SK-N-SH (cell line): Measurements from ENCODE around the gene TBCE. TPM values are rescaled to one million over a fixed set of nuclear protein-coding genes. Genes with fewer than 3 reads are reported as not detected.
A peak's percentile ranks its signal among the peaks of the same experiment; 100 is the strongest.

Experiments used
- CTCF ChIA-PET: fragments of 300-600, 350-600 bp; formaldehyde crosslinking; extraction: SDS; loops from one replicate; lab custom pipeline; 2021; lab: Yijun Ruan, JAX
- POLR2A ChIA-PET: fragments of 350-600 bp; sonication (Branson Sonifier 250); formaldehyde crosslinking; extraction: SDS; loops from one replicate; lab custom pipeline; 2020; ENCODE audit warnings: antibody characterized with exemption, inconsistent platforms; lab: Yijun Ruan, JAX
- DNase-seq: peaks from one replicate; pipeline ENCODE4 v3.0.0; 2012
- H2AFZ ChIP-seq: fragments of 200-600 bp; sonication (generic); 2 replicates; pipeline ENCODE4 v1.8.1; 2016; ENCODE audit warnings: antibody characterized with exemption, mild to moderate bottlenecking, low read depth
- H3F3A ChIP-seq: fragments of 200-600 bp; sonication (generic); replicated peaks from 2 replicates; pipeline ENCODE3; 2016; ENCODE audit warnings: antibody characterized with exemption, mild to moderate bottlenecking; ENCODE audit not compliant: insufficient read depth
- H3K27ac ChIP-seq, 2 experiments: fragments of 200-500 bp in 1 of 2; fragments of 200-600 bp in 1 of 2; sonication (Bioruptor generic) in 1 of 2; sonication (generic), shearing (Covaris generic) in 1 of 2; 2 replicates each; pipeline versions ENCODE4 v1.5.1 to v1.6.1; 2014 to 2016; ENCODE audit warnings: low read depth in 2 of 2, inconsistent platforms in 1 of 2, low read length in 1 of 2, mild to moderate bottlenecking in 1 of 2, mixed read lengths in 1 of 2
- H3K27me3 ChIP-seq: fragments of 200-600 bp; sonication (generic), shearing (Covaris generic); 2 replicates; pipeline ENCODE4 v1.6.1; 2016; ENCODE audit warnings: mixed run types; ENCODE audit not compliant: insufficient read depth
- H3K36me3 ChIP-seq, 2 experiments: fragments of 200-500 bp in 1 of 2; fragments of 200-600 bp in 1 of 2; sonication (Bioruptor generic) in 1 of 2; sonication (generic) in 1 of 2; replicated peaks in 1 of 2; 2 replicates each; pipeline versions ENCODE3 to v1.5.1; 2014 to 2016; ENCODE audit warnings: low read length in 1 of 2, mild to moderate bottlenecking in 1 of 2; ENCODE audit not compliant: insufficient read depth in 2 of 2, control insufficient read depth in 1 of 2
- H3K4me1 ChIP-seq, 2 experiments: fragments of 200-500 bp in 1 of 2; fragments of 200-600 bp in 1 of 2; sonication (Bioruptor generic) in 1 of 2; sonication (generic), shearing (Covaris generic) in 1 of 2; 2 replicates each; pipeline versions ENCODE4 v1.5.1 to v1.6.1; 2014 to 2016; ENCODE audit warnings: low read depth in 1 of 2, low read length in 1 of 2, mixed run types in 1 of 2; ENCODE audit not compliant: insufficient read depth in 2 of 2, control insufficient read depth in 1 of 2
- H3K4me2 ChIP-seq: fragments of 200-600 bp; sonication (generic), shearing (Covaris generic); 2 replicates; pipeline ENCODE4 v1.6.1; 2017; ENCODE audit warnings: mixed run types
- H3K4me3 ChIP-seq, 2 experiments: fragments of 200-500 bp in 1 of 2; fragments of 200-600 bp in 1 of 2; sonication (Bioruptor generic) in 1 of 2; sonication (generic), shearing (Covaris generic) in 1 of 2; 2 replicates each; pipeline versions ENCODE4 v1.5.1 to v1.8.1; 2014 to 2016; ENCODE audit warnings: low read depth in 2 of 2, inconsistent platforms in 1 of 2, low read length in 1 of 2, mild to moderate bottlenecking in 1 of 2, mixed read lengths in 1 of 2, moderate library complexity in 1 of 2
- H3K79me2 ChIP-seq: fragments of 200-600 bp; sonication (generic); 2 replicates; pipeline ENCODE4 v1.8.1; 2017; ENCODE audit warnings: mild to moderate bottlenecking; ENCODE audit not compliant: insufficient read depth
- H3K9ac ChIP-seq: fragments of 200-600 bp; sonication (generic); 2 replicates; pipeline ENCODE4 v1.6.1; 2017; ENCODE audit warnings: mixed run types
- H3K9me2 ChIP-seq: fragments of 200-600 bp; sonication (generic); 2 replicates; pipeline ENCODE4 v1.6.1; 2017; ENCODE audit warnings: mixed run types
- H3K9me3 ChIP-seq: fragments of 200-600 bp; sonication (generic); 2 replicates; pipeline ENCODE4 v1.6.1; 2017; ENCODE audit warnings: mixed run types, mild to moderate bottlenecking, moderate library complexity
- H4K20me1 ChIP-seq: fragments of 200-600 bp; sonication (generic); 2 replicates; pipeline ENCODE4 v1.6.1; 2017; ENCODE audit warnings: mild to moderate bottlenecking, mixed run types; ENCODE audit not compliant: insufficient read depth
- CHD2 ChIP-seq: fragments of 150-350 bp; IDR thresholded peaks from 2 replicates; pipeline ENCODE4 v1.6.1; 2018; ENCODE audit warnings: low read length; ENCODE audit not compliant: partially characterized antibody
- MEF2A ChIP-seq: IDR thresholded peaks from 2 replicates; pipeline ENCODE4 v1.4.0; 2012; ENCODE audit warnings: low read depth, borderline replicate concordance
- MXI1 ChIP-seq: IDR thresholded peaks from 2 replicates; pipeline ENCODE4 v1.6.1; 2012; ENCODE audit warnings: mild to moderate bottlenecking, low read depth, low read length, improper control_type of control experiment
- NFIC ChIP-seq: IDR thresholded peaks from 2 replicates; pipeline ENCODE4 v1.4.0; 2012; ENCODE audit warnings: borderline replicate concordance
- WGBS: methylation state at CpG from one replicate; pipeline ENCODE4 v1.1.6; 2017; ENCODE audit warnings: low lambda C conversion rate; 5-methylcytosine and 5-hydroxymethylcytosine counted together
- polyA plus RNA-seq, 3 experiments: library from polyadenylated mRNA; depleted of rRNA; stranded (reverse); fragments of >200 nt; gene quantifications; 2 replicates each; pipeline ENCODE4 v1.2.3, GENCODE V29; 2012
- TF ChIP-seq, protein P1 (sequence below): fragments of 200-600 bp; sonication (generic); IDR thresholded peaks from 2 replicates; pipeline ENCODE4 v1.6.1; 2017; ENCODE audit warnings: antibody characterized with exemption, mild to moderate bottlenecking, moderate library complexity
- TF ChIP-seq, protein P2 (sequence below): IDR thresholded peaks from 2 replicates; pipeline ENCODE4 v1.6.1; 2012; ENCODE audit warnings: mild to moderate bottlenecking, low read depth, low read length, moderate library complexity
- TF ChIP-seq, protein P3 (sequence below): IDR thresholded peaks from 2 replicates; pipeline ENCODE4 v1.4.0; 2012; ENCODE audit warnings: low read depth, borderline replicate concordance

TBCE gene
- polyA plus RNA-seq, 1 of the 3 experiments (the other 2 are of a cell fraction): 18.3 TPM

DNA sequence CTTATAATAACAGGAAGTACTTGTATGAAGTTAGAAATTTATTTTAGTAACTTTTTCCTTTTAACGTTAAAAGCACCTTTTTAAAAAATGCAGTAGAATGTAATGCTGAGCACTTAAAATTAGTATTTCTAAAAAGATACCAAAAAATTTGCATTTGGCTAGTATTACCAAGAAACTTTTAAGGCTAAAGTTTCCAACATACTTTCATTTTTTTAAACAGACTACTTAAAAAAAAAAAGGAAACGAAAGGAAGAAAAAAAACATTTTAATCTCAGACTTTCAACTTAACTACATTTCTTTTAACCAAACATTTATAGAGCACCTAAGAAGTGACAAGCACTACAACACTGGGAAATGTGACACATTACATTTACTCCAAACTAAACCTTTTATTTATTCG is 42.1 kb upstream of the TBCE start:
- CTCF ChIA-PET: interaction anchor here (0.8 to 5.9 kb wide), 4 partner anchors 11 to 92 kb away, joined by 4 to 34 read pairs (median 4); no protein-coding TSS in a partner anchor

More for the DNA sequence above, 42.1 kb upstream of the TBCE start:
- Histone ChIP-seq H3K9ac (peak overlapping the region; percentile 91; the same call in 1 of the 2 replicates), H3K27me3 (no peaks in the 10 kb centered on the region), H3F3A (peaks cover 12% of the 10 kb centered on the region), H3K36me3 (peaks cover 9 to 18% of the 10 kb centered on the region in 2 experiments), H3K9me3 (no peaks in the 10 kb centered on the region), H3K27ac (no peak overlapping the region), H2AFZ (no peak overlapping the region), H3K79me2 (peaks cover 87% of the 10 kb centered on the region), H3K4me2 (peak overlapping the region; percentile 94), H3K4me3 (peak overlapping the region; percentile 21 to 81; a peak in 2 of 4 replicates), H3K9me2 (no peaks in the 10 kb centered on the region), H4K20me1 (peaks cover 67% of the 10 kb centered on the region), H3K4me1 (peaks cover 13 to 15% of the 10 kb centered on the region in 2 experiments; a peak in 3 of 4 replicates)
- WGBS: 59% methylated on average over 3 of the region's 3 CpGs
- POLR2A ChIA-PET: no interaction called here
- TF ChIP-seq, protein P1, sequence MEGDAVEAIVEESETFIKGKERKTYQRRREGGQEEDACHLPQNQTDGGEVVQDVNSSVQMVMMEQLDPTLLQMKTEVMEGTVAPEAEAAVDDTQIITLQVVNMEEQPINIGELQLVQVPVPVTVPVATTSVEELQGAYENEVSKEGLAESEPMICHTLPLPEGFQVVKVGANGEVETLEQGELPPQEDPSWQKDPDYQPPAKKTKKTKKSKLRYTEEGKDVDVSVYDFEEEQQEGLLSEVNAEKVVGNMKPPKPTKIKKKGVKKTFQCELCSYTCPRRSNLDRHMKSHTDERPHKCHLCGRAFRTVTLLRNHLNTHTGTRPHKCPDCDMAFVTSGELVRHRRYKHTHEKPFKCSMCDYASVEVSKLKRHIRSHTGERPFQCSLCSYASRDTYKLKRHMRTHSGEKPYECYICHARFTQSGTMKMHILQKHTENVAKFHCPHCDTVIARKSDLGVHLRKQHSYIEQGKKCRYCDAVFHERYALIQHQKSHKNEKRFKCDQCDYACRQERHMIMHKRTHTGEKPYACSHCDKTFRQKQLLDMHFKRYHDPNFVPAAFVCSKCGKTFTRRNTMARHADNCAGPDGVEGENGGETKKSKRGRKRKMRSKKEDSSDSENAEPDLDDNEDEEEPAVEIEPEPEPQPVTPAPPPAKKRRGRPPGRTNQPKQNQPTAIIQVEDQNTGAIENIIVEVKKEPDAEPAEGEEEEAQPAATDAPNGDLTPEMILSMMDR: no peak
- TF ChIP-seq, protein P2, sequence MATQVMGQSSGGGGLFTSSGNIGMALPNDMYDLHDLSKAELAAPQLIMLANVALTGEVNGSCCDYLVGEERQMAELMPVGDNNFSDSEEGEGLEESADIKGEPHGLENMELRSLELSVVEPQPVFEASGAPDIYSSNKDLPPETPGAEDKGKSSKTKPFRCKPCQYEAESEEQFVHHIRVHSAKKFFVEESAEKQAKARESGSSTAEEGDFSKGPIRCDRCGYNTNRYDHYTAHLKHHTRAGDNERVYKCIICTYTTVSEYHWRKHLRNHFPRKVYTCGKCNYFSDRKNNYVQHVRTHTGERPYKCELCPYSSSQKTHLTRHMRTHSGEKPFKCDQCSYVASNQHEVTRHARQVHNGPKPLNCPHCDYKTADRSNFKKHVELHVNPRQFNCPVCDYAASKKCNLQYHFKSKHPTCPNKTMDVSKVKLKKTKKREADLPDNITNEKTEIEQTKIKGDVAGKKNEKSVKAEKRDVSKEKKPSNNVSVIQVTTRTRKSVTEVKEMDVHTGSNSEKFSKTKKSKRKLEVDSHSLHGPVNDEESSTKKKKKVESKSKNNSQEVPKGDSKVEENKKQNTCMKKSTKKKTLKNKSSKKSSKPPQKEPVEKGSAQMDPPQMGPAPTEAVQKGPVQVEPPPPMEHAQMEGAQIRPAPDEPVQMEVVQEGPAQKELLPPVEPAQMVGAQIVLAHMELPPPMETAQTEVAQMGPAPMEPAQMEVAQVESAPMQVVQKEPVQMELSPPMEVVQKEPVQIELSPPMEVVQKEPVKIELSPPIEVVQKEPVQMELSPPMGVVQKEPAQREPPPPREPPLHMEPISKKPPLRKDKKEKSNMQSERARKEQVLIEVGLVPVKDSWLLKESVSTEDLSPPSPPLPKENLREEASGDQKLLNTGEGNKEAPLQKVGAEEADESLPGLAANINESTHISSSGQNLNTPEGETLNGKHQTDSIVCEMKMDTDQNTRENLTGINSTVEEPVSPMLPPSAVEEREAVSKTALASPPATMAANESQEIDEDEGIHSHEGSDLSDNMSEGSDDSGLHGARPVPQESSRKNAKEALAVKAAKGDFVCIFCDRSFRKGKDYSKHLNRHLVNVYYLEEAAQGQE: no peak
- TF ChIP-seq NFIC (no peak), MEF2A (no peak), CHD2 (no peak), MXI1 (no peak)
- TF ChIP-seq, protein P3, sequence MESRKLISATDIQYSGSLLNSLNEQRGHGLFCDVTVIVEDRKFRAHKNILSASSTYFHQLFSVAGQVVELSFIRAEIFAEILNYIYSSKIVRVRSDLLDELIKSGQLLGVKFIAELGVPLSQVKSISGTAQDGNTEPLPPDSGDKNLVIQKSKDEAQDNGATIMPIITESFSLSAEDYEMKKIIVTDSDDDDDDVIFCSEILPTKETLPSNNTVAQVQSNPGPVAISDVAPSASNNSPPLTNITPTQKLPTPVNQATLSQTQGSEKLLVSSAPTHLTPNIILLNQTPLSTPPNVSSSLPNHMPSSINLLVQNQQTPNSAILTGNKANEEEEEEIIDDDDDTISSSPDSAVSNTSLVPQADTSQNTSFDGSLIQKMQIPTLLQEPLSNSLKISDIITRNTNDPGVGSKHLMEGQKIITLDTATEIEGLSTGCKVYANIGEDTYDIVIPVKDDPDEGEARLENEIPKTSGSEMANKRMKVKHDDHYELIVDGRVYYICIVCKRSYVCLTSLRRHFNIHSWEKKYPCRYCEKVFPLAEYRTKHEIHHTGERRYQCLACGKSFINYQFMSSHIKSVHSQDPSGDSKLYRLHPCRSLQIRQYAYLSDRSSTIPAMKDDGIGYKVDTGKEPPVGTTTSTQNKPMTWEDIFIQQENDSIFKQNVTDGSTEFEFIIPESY: no peak
- no peak for DNase-seq
